Right forelimb (tissue), 1 donor: ENCODE results near the gene PTPRM.

Experiments used
- DNase-seq: peaks from one replicate; pipeline ENCODE4 v3.0.0-alpha.2; 2018

Gene PTPRM

GRCh38 chr18:7871560-7872456 is 304.7 kb downstream of the PTPRM start:
- no peak for DNase-seq

GRCh38 chr18:7872569-7872968 is 305.5 kb downstream of the PTPRM start:
- DNase-seq = no peak

- DNase-seq = no peak
Observed at GRCh38 chr18:7873316-7873715, 306.2 kb downstream of the PTPRM start.

GRCh38 chr18:7876354-7877104 is 309.4 kb downstream of the PTPRM start:
- no peak for DNase-seq

- no peak for DNase-seq
Observed at GRCh38 chr18:7877609-7878008, 310.5 kb downstream of the PTPRM start.

- DNase-seq = no peak
Observed at GRCh38 chr18:7878265-7879211, 311.4 kb downstream of the PTPRM start.

DNA sequence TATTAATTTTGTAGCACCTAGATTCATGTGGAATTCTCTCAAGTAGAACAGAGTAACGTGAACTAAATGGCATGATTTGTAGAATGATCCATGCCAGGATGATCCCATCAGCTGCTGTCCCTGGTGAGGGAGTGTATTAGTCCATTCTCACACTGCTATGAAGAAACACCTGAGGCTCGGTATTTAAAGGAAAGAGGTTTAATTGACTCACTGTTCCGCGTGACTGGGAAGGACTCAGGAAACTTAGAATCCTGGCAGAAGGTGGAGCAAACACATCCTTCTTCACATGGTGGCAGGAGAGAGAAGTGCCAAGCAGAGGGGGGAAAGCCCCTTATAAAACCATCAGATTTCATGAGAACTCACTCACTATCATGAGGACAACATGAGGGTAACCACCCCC is 312.6 kb downstream of the PTPRM start:
- no peak for DNase-seq

DNA sequence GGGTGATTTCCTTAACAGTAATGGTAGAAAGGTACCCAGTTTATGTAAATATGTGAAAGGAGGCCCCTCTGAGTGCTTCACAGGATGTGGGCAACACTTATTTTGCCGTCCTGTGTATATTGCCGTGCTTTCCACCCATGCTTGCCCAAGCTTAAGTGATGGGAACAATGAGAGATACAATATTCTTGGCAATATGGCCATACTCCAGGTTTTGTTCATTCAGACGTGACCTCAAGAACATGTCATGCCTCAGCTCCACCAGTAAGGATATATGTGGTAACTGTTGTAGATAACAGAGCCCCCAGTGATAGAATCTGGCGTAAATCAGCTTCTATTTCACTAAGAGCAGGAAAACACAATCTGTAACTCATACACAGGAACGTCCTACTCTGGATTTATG is 318.7 kb downstream of the PTPRM start:
- DNase-seq = no peak

- no peak for DNase-seq
Observed at GRCh38 chr18:7886436-7886835, 319.3 kb downstream of the PTPRM start.

GRCh38 chr18:7889515-7889914 is 322.4 kb downstream of the PTPRM start:
- no peak for DNase-seq

DNA sequence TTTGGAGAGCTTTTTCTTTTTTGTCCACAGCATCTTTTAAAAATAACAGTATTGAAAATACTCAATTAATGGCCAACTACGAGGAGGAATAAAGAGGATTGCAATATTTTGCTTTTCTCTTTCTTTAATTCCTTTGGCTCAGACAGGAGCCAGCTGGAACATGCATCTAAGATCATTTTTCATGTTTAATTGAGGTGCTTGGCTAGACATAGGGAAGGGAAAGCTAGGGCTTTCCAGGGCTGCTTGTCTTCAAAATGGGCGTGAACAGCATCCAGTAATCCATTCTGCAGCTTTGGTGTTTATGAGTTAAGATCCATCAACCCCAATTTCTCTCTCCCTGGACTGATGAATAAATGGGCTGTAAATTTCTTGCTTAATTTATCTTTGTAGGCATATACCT is 323.0 kb downstream of the PTPRM start:
- DNase-seq = no peak

DNA sequence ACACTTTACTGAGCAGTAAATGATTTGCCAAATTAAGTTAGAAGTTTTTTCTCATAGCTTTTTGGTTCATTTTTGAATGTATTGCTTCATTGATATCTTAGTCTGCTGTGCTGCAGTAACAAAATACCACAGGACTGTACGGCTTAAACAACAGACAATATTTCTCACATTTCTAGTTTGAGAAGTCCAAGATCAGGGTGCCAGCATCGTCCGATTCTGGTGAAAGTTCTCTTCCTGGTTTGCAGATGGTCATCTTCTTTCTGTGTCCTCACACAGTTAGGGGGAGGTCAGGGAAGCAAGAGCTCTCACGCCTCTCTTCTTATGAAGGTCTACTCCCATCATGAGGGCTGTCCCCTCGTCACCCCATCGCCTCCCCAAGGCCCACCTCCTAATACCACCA is 325.4 kb downstream of the PTPRM start:
- no peak for DNase-seq

GRCh38 chr18:7894592-7894991 is 327.5 kb downstream of the PTPRM start:
- DNase-seq = no peak

DNA sequence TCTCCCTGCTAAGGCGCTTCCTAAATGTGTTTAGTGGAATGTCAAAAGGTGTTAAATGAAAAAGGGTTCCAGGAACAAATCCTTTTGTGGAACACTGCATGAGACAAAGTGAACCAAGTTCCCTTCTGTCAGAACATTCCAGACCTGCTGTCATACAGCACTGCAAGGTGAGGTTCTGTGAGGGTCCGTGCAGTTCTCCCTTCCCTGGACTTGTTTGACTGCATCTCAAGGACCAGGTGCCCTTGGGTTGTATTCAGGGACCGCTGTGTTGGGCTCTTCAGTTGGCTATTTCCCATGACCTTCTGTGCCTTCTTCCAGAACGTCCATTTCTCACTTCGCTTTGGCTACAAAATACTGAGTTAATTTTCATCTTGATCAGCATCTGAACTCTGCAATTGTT is 328.2 kb downstream of the PTPRM start:
- DNase-seq = no peak

GRCh38 chr18:7896161-7896560 is 329.0 kb downstream of the PTPRM start:
- no peak for DNase-seq

- DNase-seq = no peak
Observed at GRCh38 chr18:7896805-7897518, 329.8 kb downstream of the PTPRM start.

GRCh38 chr18:7898181-7898580 is 331.1 kb downstream of the PTPRM start:
- DNase-seq = no peak

- DNase-seq = no peak
Observed at GRCh38 chr18:7899078-7899477, 332.0 kb downstream of the PTPRM start.

GRCh38 chr18:7900091-7900490 is 333.0 kb downstream of the PTPRM start:
- no peak for DNase-seq

DNA sequence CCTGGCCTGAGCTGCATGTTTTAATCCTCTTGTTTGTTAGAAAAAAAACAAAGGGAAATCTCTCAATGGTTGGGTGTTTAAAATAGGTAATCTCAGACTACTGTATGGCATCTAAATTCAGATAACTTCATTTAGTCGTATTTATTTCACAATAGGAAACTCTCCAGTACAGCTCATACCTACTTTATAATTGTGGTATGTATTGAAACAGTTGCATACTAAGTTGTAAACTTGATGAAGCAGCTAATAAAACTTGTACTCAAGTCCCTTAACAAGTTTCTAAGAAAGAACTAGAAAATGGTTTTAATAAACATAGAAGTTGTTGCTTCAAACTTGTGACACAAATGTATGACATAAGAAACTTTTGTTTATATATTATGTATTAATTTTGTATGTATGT is 334.5 kb downstream of the PTPRM start:
- no peak for DNase-seq

- DNase-seq = no peak
Observed at GRCh38 chr18:7902399-7902839, 335.3 kb downstream of the PTPRM start.

- DNase-seq = no peak
Observed at GRCh38 chr18:7904529-7904928, 337.4 kb downstream of the PTPRM start.
